AG08395 (cell line): ENCODE measurements around the gene PLXNA3.
"Not testable (repeated sequence)": the region's sequence is repeated elsewhere in the genome, so short reads cannot be mapped to it uniquely, and the experiment has no call there.

Experiments used
- DNase-seq: peaks from one replicate; pipeline ENCODE4 v3.0.0; 2012; ENCODE audit warnings: mixed read lengths, low spot score

Gene PLXNA3

DNA sequence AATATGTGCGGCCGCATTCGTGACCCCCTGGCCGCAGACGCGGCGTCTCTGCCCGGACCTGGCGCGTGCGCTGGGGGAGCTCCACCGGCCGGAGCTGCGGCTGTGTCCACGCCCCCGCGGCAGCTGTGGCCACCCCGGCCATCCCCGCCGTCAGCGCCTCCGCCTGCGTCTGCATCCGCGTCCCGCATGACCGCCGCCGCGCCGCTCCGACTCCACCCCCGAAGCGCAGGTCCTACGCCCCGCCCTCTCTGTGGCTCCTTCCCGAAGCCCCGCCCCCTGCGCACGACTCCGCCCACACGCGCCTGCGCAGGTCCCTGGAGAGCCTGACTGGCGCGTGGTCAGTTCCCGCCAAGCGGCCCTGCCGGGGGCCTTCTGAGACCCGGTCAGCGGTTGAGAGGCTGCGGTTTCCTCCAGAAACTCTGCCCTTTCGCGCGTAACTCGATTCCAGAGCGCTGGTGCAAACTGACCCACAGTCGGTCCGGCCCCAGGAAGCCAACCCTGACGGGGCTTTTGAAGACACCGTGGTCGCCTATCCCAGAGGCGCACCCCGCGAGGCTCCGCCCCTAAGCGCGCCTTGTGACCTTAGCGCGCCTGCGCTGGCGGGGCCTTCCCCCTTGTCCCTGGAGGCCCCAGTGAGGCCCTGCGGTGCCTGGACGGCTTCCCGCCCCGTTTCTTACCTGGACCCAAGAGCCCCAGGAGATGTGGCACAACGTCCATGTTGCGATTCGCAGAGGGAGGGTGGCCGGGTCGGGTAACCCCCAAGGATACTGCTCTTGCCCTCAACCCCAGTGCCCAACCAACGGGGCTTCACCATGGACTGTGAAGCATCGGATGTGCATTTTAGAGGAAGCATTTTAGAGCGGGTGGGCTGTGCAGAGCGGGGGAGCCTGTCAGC, 20.9 kb downstream of the PLXNA3 start, which contains the start of gene LAGE3:
Gene LAGE3, minus strand, starts transcription at position 554 of the 895 bp plus-strand sequence. Its CDS starts 366 bp downstream, at position 188.
- DNase-seq: peak; percentile 93

DNA sequence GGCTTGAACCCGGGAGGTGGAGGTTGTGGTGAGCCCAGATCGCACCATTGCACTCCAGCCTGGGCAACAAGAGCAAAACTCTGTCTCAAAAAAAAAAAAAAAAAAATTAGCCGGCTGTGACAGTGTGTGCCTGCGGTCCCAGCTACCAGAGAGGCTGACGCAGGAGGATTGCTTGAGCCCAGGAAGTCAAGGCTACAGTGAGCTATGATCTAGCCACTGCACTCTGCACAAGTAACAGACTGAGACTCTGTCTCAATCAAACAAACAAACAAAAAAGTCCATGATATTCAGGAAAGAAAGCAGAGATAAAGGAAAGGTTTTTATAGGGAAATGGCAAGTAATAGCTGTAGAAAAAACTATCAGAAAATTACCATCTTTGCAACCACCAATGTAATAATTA, 23.1 kb downstream of the PLXNA3 start:
- DNase-seq: no peak

- DNase-seq: no peak
Observed at GRCh38 chrX:154481911-154482601, 24.0 kb downstream of the PLXNA3 start.

DNA sequence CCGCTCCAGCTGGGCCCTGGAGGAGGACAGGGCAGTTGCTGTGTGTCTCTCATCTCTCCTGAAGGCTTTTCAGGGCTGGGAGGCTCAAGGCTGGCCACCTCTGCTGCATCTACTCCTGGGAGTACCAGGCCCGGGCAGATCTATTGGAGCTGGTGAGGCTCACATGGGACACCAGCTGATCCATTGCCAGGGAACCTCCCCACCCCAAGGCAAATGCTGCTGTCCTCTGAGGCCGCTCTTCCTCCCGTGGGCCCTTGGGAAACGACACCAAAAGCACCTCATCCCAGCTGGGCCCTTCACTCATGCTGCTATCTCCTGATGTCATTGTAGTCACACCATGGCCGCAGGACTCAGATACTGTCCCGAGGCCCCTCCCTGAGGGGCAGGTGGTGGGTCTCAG, 24.7 kb downstream of the PLXNA3 start:
- no peak for DNase-seq

- no peak for DNase-seq
Observed at GRCh38 chrX:154483325-154483724, 25.2 kb downstream of the PLXNA3 start.

- DNase-seq: no peak
Observed at GRCh38 chrX:154484255-154485149, 26.4 kb downstream of the PLXNA3 start.

DNA sequence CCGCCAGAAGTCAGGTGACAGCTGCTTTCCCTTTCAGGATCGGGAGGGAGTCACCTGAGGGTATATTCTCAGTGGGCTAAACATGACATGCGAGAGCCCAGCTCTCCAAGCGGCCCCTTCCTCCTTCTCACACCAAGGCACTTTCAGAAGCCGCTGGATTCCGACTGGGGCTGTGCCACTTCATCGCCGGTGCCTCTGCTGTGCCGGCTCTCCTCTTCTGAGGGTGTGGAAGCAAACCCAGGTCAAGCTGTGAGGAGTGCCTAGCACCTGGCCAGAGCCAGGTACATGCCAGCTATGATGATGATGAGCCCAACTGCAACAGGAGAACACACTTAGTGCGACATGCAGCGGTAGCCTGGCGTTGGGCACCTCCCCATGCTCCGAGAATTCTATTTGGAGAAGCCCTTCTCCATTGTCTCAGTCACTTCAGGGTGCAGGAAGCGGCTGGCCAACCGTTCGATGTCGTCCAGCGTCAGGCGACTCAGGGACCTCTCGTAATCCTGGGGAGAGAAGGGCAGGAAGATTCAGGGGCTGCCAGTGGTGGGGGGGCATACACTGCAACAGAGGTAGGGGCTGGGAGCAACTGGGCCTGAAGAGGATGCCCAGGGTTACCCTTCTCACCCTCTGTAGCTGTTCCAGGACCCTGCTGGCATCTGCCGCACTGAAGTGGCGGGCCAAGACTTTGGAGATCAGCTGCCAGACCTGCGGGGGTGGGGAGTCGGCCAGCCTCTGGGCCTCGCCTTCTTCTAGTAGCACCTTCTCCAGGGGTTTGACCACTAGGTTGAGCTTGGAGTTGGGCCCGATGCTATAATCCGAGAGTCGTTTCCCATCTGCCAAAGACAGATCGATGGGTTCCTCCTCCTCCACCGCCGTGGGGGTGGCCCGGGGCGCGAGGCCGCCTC, 27.3 kb downstream of the PLXNA3 start:
- DNase-seq: no peak

- no peak for DNase-seq
Observed at GRCh38 chrX:154486052-154486395, 27.9 kb downstream of the PLXNA3 start.

GRCh38 chrX:154486396-154487207, 28.5 kb downstream of the PLXNA3 start, which contains the start of gene UBL4A:
UBL4A (minus strand) TSS chrX:154486615; CDS start chrX:154486584, 31 bp downstream.
- peak; percentile 38 for DNase-seq

GRCh38 chrX:154487518-154488290, 29.6 kb downstream of the PLXNA3 start:
- DNase-seq: no peak

- no peak for DNase-seq
Observed at GRCh38 chrX:154488336-154489075, 30.4 kb downstream of the PLXNA3 start.

GRCh38 chrX:154489182-154489581, 31.1 kb downstream of the PLXNA3 start:
- no peak for DNase-seq

DNA sequence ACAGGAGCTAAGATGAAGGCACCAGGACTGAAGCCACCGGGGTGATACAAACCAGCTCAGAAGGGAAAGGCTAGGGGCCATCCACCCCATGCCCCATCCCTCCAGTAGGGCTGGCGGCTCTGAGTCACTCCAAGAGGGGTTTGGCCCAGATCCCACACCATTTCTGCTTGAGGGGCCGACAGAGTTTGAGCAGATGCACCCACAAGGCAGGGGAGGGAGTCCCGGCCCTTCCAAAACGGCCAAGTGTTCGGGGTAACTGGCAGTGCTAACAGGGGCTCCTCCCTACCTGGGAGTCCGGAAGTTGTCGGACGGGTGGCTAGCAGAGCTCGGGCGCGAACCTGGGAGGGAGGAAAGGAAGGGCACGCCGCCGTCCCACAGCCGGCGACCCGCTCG, 31.9 kb downstream of the PLXNA3 start:
- DNase-seq: peak; percentile 31

- DNase-seq: peak; percentile 92
Observed at GRCh38 chrX:154490414-154491083, 32.5 kb downstream of the PLXNA3 start, which contains the start of gene SLC10A3. SLC10A3 (minus strand) TSS chrX:154490629; CDS start chrX:154488940, 1,689 bp downstream.

DNA sequence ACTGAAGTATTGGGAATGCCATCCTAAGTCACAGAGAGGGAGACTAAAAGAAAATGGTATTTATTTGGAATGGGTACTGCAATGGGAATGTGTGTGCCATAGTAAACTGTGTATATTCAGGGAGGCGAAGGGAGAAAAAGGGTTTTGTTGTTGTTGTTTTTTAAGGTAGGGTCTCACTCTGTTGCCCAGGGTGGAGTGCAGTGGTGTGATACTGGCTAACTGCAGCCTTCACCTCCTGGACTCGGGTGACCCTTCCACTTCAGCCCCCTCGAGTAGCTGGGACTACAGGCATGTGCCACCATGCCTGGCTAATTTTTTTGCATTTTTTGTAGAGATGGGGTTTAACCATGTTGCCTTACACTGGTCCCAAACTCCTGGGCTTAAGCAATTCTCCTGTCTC, 36.6 kb downstream of the PLXNA3 start:
- no peak for DNase-seq

GRCh38 chrX:154495472-154495922, 37.4 kb downstream of the PLXNA3 start:
- DNase-seq: no peak

DNA sequence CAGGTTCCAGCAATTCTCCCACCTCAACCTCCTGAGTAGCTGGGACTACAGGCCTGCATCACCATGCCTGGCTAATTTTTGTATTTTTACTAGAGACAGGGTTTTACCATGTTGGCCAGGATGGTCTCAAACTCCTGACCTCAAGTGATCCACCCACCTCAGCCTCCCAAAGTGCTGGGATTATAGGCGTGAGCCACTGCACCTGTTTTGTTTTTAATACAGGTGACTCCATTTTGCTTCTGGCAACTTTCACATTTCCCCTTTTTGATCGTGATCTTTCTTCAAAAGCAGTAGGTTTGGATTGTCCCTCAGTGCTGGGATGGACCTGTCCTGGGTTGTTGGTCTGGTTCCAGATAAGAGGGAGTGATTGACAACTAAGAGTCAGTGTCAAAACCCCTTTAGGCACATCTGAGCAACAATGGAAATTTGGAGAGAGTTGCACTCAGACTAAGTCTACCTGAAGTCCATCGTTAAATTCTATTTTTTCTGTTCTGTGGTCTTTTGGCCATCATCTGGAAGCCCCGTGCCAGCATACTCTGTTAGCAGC, 38.6 kb downstream of the PLXNA3 start:
- DNase-seq: not testable (repeated sequence)

GRCh38 chrX:154501423-154501822, 43.3 kb downstream of the PLXNA3 start:
- not testable (repeated sequence) for DNase-seq
